ENCODE data around the gene DLEC1. TPM values are rescaled to one million over a fixed set of nuclear protein-coding genes. Genes with fewer than 3 reads are reported as not detected.

The DLEC1 gene
- total RNA-seq, 1 donor from 2014 or later, result under 0.01 TPM

DNA sequence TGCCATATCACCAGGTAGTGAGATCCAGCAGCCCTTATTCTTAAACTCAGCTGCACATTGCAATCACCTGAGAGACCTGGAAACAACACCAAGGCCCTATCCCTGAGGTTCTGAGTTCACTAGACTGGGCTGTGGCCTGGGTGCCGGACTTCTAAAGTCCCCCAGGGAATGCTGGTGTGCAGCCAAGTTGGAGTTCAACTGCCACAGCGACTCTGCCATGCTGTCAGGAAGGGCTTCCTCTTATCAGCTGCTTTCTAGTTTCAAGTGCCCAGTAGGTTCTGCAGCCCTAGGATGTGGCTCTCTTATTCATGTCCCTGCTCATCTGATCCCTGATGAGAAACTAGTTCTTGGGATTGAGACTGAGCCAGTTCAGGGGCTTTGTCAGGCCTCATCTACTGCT lies 50.2 kb downstream of the DLEC1 start:
- H3K27ac ChIP-seq (ENCODE audit: low read depth, low read length), result no peak overlapping the region
- H3K9ac ChIP-seq (ENCODE audit: low read depth in 1 of 3, low read length in 3 of 3), result no peak overlapping the region
- peaks cover 0 to under 1% (median 0%) of the 10 kb centered on the region in 3 donors for H3K9me3 ChIP-seq (ENCODE audit: control insufficient read depth in 3 of 3, low read length in 3 of 3)
- H3K27me3 ChIP-seq (ENCODE audit: control insufficient read depth in 3 of 3, insufficient read depth in 3 of 3, low read length in 3 of 3), result no peaks in the 10 kb centered on the region
- peaks cover 0 to 8% (median 0%) of the 10 kb centered on the region in 3 donors for H3K4me1 ChIP-seq (ENCODE audit: control insufficient read depth in 3 of 3, insufficient read depth in 3 of 3, low read length in 3 of 3)
- H3K36me3 ChIP-seq (ENCODE audit: control insufficient read depth in 3 of 3, insufficient read depth in 3 of 3, low read length in 3 of 3), result no peaks in the 10 kb centered on the region
- H3K4me3 ChIP-seq (ENCODE audit: low read length in 3 of 3), result no peak overlapping the region

DNA sequence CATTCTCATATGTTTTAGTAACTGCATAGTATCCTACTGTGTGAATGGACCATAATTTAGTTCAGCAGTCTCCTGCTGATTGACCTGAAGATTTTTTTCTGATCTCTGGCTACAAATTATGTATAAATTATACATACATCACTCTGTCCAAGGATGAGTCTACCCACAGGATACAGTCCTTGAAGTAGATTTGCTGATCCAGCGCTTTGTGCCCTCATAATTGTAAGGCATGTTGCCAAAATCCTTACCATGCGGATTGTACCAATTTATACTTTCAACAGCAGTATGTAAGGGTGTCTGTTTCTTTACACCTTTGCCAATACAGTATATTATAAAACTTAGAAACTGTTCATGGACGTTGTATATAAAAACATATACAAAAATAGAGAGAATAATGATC lies 51.4 kb downstream of the DLEC1 start:
- Histone ChIP-seq H3K4me3 (ENCODE audit: low read length in 3 of 3) (no peak overlapping the region), H3K27me3 (ENCODE audit: control insufficient read depth in 3 of 3, insufficient read depth in 3 of 3, low read length in 3 of 3) (peaks cover 0 to 7% (median 0%) of the 10 kb centered on the region in 3 donors), H3K9ac (ENCODE audit: low read depth in 1 of 3, low read length in 3 of 3) (no peak overlapping the region), H3K27ac (ENCODE audit: low read depth, low read length) (no peak overlapping the region), H3K4me1 (ENCODE audit: control insufficient read depth in 3 of 3, insufficient read depth in 3 of 3, low read length in 3 of 3) (peaks cover 0 to 8% (median 0%) of the 10 kb centered on the region in 3 donors), H3K9me3 (ENCODE audit: control insufficient read depth in 3 of 3, low read length in 3 of 3) (no peaks in the 10 kb centered on the region), H3K36me3 (ENCODE audit: control insufficient read depth in 3 of 3, insufficient read depth in 3 of 3, low read length in 3 of 3) (no peaks in the 10 kb centered on the region)

DNA sequence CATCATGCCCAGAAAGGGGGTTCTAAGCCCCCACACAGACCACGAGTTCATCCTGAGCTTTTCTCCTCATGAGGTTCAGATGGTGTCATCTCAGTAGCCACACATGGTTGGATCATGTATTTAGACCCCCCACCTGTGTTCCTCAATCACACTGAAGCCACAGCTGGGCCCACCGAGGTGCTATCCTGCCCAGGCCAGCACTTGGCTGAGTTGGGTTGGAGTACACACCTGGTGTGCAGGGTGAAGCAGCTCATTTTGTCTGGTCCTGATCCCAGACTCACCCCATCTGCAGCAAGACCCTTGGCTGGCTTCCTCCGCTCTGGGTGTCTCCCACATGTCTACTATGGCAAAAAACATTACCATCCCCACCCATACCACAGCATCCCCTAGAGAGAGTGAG lies 56.0 kb downstream of the DLEC1 start:
- no peak overlapping the region for H3K27ac ChIP-seq (ENCODE audit: low read depth, low read length)
- no peak overlapping the region for H3K4me3 ChIP-seq (ENCODE audit: low read length in 3 of 3)
- no peaks in the 10 kb centered on the region for H3K36me3 ChIP-seq (ENCODE audit: control insufficient read depth in 3 of 3, insufficient read depth in 3 of 3, low read length in 3 of 3)
- no peaks in the 10 kb centered on the region for H3K4me1 ChIP-seq (ENCODE audit: control insufficient read depth in 3 of 3, insufficient read depth in 3 of 3, low read length in 3 of 3)
- H3K9ac ChIP-seq (ENCODE audit: low read depth in 1 of 3, low read length in 3 of 3), result no peak overlapping the region
- H3K9me3 ChIP-seq (ENCODE audit: control insufficient read depth in 3 of 3, low read length in 3 of 3), result no peaks in the 10 kb centered on the region
- H3K27me3 ChIP-seq (ENCODE audit: control insufficient read depth in 3 of 3, insufficient read depth in 3 of 3, low read length in 3 of 3), result peaks cover 0 to 7% (median 0%) of the 10 kb centered on the region in 3 donors

DNA sequence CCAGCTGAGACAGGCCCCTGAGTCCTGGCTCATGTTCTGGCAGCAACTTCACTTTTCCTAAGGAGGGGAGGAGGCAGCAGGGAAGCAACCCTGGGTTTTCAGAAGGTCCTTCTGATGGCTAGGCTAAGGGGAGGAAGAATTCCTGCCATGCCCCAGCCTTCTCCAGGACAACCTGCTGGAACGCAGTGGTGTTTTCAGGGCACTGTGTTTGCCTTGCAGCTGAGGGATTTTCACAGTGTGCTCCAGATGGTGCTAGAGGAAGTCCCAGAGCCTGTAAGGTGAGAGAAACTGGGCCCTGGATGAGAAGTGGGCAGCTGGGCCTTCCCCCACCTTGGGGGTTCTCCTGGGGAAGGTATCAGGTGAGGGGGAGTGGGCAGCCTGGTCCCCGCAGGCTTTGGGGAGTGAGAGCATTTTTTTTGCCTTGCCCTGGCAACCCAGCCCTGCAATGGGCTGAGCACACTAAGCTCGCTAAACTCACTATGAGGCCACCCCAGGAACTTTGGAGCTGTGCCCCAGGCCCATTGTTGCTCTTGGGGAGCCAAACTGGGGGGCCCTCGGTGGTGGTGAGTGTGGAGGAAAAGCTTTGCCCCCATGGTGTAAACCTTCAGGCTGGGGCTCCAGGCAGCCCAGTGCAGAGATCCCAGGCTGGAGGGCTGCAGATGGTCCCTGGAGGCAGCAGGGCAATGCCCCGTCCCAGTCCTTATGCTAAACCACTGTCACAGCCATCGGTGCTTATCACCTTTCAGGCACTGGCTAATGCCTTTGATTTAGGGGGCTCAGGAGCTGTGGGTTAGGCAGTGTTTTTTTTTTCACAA lies 56.9 kb downstream of the DLEC1 start:
- no peak overlapping the region for H3K27ac ChIP-seq (ENCODE audit: low read depth, low read length)
- no peaks in the 10 kb centered on the region for H3K9me3 ChIP-seq (ENCODE audit: control insufficient read depth in 3 of 3, low read length in 3 of 3)
- no peak overlapping the region for H3K9ac ChIP-seq (ENCODE audit: low read depth in 1 of 3, low read length in 3 of 3)
- no peak overlapping the region for H3K4me3 ChIP-seq (ENCODE audit: low read length in 3 of 3)
- no peaks in the 10 kb centered on the region for H3K36me3 ChIP-seq (ENCODE audit: control insufficient read depth in 3 of 3, insufficient read depth in 3 of 3, low read length in 3 of 3)
- H3K27me3 ChIP-seq (ENCODE audit: control insufficient read depth in 3 of 3, insufficient read depth in 3 of 3, low read length in 3 of 3), result peaks cover 0 to 9% (median 0%) of the 10 kb centered on the region in 3 donors
- no peaks in the 10 kb centered on the region for H3K4me1 ChIP-seq (ENCODE audit: control insufficient read depth in 3 of 3, insufficient read depth in 3 of 3, low read length in 3 of 3)

DNA sequence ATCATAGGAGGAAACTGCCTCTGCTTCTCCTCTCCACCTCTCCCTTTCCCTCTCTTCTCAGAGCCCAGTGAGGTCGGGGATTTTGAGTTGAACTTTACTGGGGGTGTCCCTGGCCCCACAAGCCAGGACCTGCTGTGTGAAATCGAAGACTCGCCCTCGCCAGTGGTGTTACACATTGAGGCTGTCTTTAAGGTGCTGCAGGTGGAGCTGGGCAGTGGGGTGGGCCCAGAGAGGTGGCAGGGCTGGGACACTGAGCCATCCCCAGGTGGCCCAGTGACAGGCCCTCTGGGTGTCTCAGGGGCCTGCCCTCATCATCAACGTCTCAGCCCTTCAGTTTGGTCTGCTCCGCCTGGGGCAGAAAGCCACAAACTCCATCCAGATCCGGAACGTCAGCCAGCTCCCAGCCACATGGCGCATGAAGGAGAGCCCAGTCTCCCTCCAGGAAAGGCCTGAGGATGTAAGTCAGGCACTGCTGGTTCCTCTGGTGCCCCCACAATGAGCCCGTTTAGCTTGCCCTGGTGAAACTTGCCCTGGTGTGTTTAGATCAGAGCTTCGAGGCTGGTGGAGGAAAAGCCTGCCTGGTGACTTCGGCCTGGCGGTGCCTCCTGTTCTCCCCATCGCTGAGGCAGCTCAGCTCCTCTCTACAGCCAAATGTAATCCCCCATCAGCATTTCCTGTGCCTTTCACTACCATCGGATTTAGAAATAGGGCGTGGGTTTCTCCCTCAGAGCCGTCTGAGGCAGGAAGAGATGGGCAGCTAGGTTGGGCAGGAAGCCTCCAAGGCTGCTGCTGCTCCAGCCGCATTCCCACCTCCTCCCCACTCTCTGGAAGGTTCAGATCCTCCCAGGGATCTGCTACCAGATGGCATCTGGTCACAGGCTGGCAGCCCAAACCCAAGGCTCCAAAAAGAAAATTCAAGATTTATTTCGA lies 58.7 kb downstream of the DLEC1 start:
- no peak overlapping the region for H3K4me3 ChIP-seq (ENCODE audit: low read length in 3 of 3)
- H3K27me3 ChIP-seq (ENCODE audit: control insufficient read depth in 3 of 3, insufficient read depth in 3 of 3, low read length in 3 of 3), result peaks cover 0 to 9% (median 0%) of the 10 kb centered on the region in 3 donors
- no peaks in the 10 kb centered on the region for H3K9me3 ChIP-seq (ENCODE audit: control insufficient read depth in 3 of 3, low read length in 3 of 3)
- no peak overlapping the region for H3K27ac ChIP-seq (ENCODE audit: low read depth, low read length)
- no peaks in the 10 kb centered on the region for H3K4me1 ChIP-seq (ENCODE audit: control insufficient read depth in 3 of 3, insufficient read depth in 3 of 3, low read length in 3 of 3)
- H3K36me3 ChIP-seq (ENCODE audit: control insufficient read depth in 3 of 3, insufficient read depth in 3 of 3, low read length in 3 of 3), result no peaks in the 10 kb centered on the region
- no peak overlapping the region for H3K9ac ChIP-seq (ENCODE audit: low read depth in 1 of 3, low read length in 3 of 3)

DNA sequence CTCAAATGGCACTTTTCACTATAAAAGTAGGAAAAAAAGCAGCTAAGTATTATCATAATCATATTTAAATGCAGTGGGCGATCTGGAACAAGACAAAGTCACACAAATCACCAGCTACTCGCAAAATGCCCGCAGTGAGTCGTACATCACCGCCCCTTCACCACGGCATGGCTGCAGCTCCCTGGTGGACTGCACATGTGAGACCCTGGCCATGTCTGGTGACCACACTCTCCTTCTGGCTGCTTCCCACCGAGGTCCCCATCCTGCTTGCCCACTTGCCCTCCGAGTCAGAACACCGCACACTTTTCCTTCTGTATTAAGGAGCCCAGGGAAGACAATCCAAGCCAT lies 59.3 kb downstream of the DLEC1 start:
- Histone ChIP-seq H3K27me3 (ENCODE audit: control insufficient read depth in 3 of 3, insufficient read depth in 3 of 3, low read length in 3 of 3) (peaks cover 0 to 9% (median 0%) of the 10 kb centered on the region in 3 donors), H3K9ac (ENCODE audit: low read depth in 1 of 3, low read length in 3 of 3) (peak overlapping the region in 1 of 3 donors; percentile 20), H3K4me3 (ENCODE audit: low read length in 3 of 3) (no peak overlapping the region), H3K27ac (ENCODE audit: low read depth, low read length) (no peak overlapping the region), H3K4me1 (ENCODE audit: control insufficient read depth in 3 of 3, insufficient read depth in 3 of 3, low read length in 3 of 3) (no peaks in the 10 kb centered on the region), H3K9me3 (ENCODE audit: control insufficient read depth in 3 of 3, low read length in 3 of 3) (no peaks in the 10 kb centered on the region), H3K36me3 (ENCODE audit: control insufficient read depth in 3 of 3, insufficient read depth in 3 of 3, low read length in 3 of 3) (no peaks in the 10 kb centered on the region)

DNA sequence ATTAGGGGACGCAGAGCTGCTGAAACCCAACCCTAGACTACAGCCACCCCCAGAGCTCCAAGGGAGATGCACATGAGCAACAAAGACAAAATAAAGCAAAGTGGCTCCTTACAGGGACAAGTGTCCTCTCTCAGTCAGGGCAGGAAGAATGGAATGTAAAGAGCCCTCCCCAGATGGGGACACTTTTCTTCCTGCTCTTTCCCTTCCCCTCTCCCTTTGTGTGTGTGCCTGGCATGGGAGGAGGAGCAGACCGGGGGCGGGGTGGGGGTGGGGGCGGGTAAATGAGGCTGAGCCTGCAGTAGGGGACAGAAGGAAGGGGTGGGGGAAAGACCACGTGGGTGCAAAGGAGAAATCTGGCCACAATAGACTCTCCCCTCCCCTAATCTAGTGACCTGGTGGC lies 60.5 kb downstream of the DLEC1 start:
- Histone ChIP-seq H3K36me3 (ENCODE audit: control insufficient read depth in 3 of 3, insufficient read depth in 3 of 3, low read length in 3 of 3) (no peaks in the 10 kb centered on the region), H3K9ac (ENCODE audit: low read depth in 1 of 3, low read length in 3 of 3) (no peak overlapping the region), H3K27ac (ENCODE audit: low read depth, low read length) (no peak overlapping the region), H3K4me1 (ENCODE audit: control insufficient read depth in 3 of 3, insufficient read depth in 3 of 3, low read length in 3 of 3) (no peaks in the 10 kb centered on the region), H3K27me3 (ENCODE audit: control insufficient read depth in 3 of 3, insufficient read depth in 3 of 3, low read length in 3 of 3) (peaks cover 0 to 5% (median 0%) of the 10 kb centered on the region in 3 donors), H3K9me3 (ENCODE audit: control insufficient read depth in 3 of 3, low read length in 3 of 3) (no peaks in the 10 kb centered on the region), H3K4me3 (ENCODE audit: low read length in 3 of 3) (no peak overlapping the region)

DNA sequence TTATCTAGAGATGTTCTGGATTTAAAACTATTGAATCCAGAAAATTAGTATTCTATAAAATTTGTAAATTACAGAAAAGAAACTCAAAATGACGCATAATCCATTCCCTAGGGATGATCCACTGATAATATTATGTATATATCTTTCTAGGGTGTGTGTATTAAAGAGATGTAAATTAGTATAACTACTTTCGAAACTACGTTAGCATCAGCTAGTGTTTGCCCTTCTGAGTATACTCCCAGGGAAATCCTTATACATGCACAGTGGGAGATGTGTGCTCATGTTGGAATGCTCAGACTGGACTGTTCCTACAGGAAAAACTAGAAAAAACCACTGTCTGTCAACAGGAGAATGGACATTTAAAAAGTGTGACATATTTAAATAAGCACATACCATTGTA lies 61.5 kb downstream of the DLEC1 start:
- H3K9ac ChIP-seq (ENCODE audit: low read depth in 1 of 3, low read length in 3 of 3), result no peak overlapping the region
- H3K4me1 ChIP-seq (ENCODE audit: control insufficient read depth in 3 of 3, insufficient read depth in 3 of 3, low read length in 3 of 3), result no peaks in the 10 kb centered on the region
- H3K27ac ChIP-seq (ENCODE audit: low read depth, low read length), result no peak overlapping the region
- peaks cover 0 to 2% (median 0%) of the 10 kb centered on the region in 3 donors for H3K27me3 ChIP-seq (ENCODE audit: control insufficient read depth in 3 of 3, insufficient read depth in 3 of 3, low read length in 3 of 3)
- H3K4me3 ChIP-seq (ENCODE audit: low read length in 3 of 3), result no peak overlapping the region
- peaks cover 0 to 3% (median 3%) of the 10 kb centered on the region in 3 donors for H3K9me3 ChIP-seq (ENCODE audit: control insufficient read depth in 3 of 3, low read length in 3 of 3)
- H3K36me3 ChIP-seq (ENCODE audit: control insufficient read depth in 3 of 3, insufficient read depth in 3 of 3, low read length in 3 of 3), result no peaks in the 10 kb centered on the region

DNA sequence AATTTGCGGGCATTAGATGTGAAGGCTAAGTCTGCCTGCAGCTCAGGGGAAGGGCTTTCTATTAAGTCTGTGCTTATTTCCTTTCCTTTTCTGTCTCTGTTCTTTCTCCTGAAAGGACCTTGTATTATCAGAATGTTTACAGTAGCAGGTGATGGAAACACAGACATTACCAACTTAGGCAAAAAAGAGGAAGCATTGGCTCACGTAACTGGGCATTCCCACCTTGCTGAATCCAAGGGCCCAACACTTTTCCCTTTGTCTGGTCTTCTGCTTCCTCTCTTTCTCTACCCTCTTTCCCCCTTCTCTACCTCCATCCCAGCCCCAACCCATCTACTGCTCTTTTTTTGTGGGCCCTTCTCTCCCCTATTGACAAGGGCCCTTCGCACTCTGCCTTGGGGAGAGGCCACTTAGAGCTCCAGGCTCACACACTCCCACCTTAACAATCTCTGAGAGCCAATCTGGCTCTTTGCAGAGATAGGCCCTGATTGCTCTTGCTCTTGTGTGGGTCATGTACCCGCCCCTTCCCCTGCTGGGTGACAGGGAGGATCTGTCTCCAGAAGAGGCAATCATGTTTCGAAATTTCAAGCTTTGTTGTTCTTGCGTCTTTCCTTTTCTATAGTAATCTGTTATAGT lies 62.9 kb downstream of the DLEC1 start:
- H3K36me3 ChIP-seq (ENCODE audit: control insufficient read depth in 3 of 3, insufficient read depth in 3 of 3, low read length in 3 of 3), result no peaks in the 10 kb centered on the region
- H3K27ac ChIP-seq (ENCODE audit: low read depth, low read length), result no peak overlapping the region
- H3K4me1 ChIP-seq (ENCODE audit: control insufficient read depth in 3 of 3, insufficient read depth in 3 of 3, low read length in 3 of 3), result no peaks in the 10 kb centered on the region
- no peak overlapping the region for H3K4me3 ChIP-seq (ENCODE audit: low read length in 3 of 3)
- no peak overlapping the region for H3K9ac ChIP-seq (ENCODE audit: low read depth in 1 of 3, low read length in 3 of 3)
- H3K9me3 ChIP-seq (ENCODE audit: control insufficient read depth in 3 of 3, low read length in 3 of 3), result peaks cover 0 to 5% (median 5%) of the 10 kb centered on the region in 3 donors
- H3K27me3 ChIP-seq (ENCODE audit: control insufficient read depth in 3 of 3, insufficient read depth in 3 of 3, low read length in 3 of 3), result peaks cover 0 to 2% (median 0%) of the 10 kb centered on the region in 3 donors
